IMR-90 (cell line): ENCODE results near the gene GGNBP2. TPM values are rescaled to one million over a fixed set of nuclear protein-coding genes. Genes with fewer than 3 reads are reported as not detected.

Source experiments
- ATAC-seq: fragments of 200-7000 bp; cut with Tn5 transposase; 2 replicates; pipeline ENCODE4 v1.9.1; 2020; ENCODE audit warnings: low read depth, mild to moderate bottlenecking, moderate library complexity
- BruUV-seq: library from RNA; stranded (reverse); fragments of 400-500 nt; replicated peaks from 2 replicates; lab custom pipeline; 2021; lab: Mats Ljungman, UMichigan
- CTCF ChIA-PET: fragments of 300-600 bp; formaldehyde crosslinking; extraction: SDS; loops from one replicate; lab custom pipeline; 2021; ENCODE audit warnings: antibody characterized with exemption; lab: Yijun Ruan, JAX
- POLR2A ChIA-PET: fragments of 300-600 bp; sonication (Branson Sonifier 250); formaldehyde crosslinking; loops from one replicate; lab custom pipeline; 2022; ENCODE audit warnings: antibody characterized with exemption; ENCODE audit not compliant: unreplicated experiment; lab: Charles Lee
- DNase-seq: peaks from one replicate; pipeline ENCODE4 v3.0.0; 2013
- H2AFZ ChIP-seq: replicated peaks from 2 replicates; pipeline ENCODE3; 2013; ENCODE audit warnings: low read length, mild to moderate bottlenecking; ENCODE audit not compliant: poor library complexity
- H2AK5ac ChIP-seq: 2 replicates; pipeline ENCODE4 v1.6.1; 2013; ENCODE audit warnings: low read depth, low read length, inconsistent platforms
- H2AK9ac ChIP-seq: replicated peaks from 2 replicates; pipeline ENCODE3; 2013; ENCODE audit warnings: mild to moderate bottlenecking, low read depth, low read length, moderate library complexity; ENCODE audit not compliant: poor library complexity
- H2BK120ac ChIP-seq: 2 replicates; pipeline ENCODE4 v1.6.1; 2013; ENCODE audit warnings: low read depth, low read length, inconsistent platforms
- H2BK15ac ChIP-seq: 3 replicates; pipeline ENCODE4 v1.6.1; 2013; ENCODE audit warnings: low read depth, low read length, inconsistent platforms
- H2BK20ac ChIP-seq: 2 replicates; pipeline ENCODE4 v1.6.1; 2013; ENCODE audit warnings: low read depth, mild to moderate bottlenecking, inconsistent platforms, low read length, moderate library complexity
- H2BK5ac ChIP-seq: 2 replicates; pipeline ENCODE4 v1.6.1; 2013; ENCODE audit warnings: mild to moderate bottlenecking, low read depth, low read length, inconsistent platforms; ENCODE audit not compliant: poor library complexity, severe bottlenecking
- H3K14ac ChIP-seq: replicated peaks from 2 replicates; pipeline ENCODE4 v1.6.1; 2013; ENCODE audit warnings: low read depth, low read length, inconsistent platforms
- H3K18ac ChIP-seq: 2 replicates; pipeline ENCODE4 v1.6.1; 2013; ENCODE audit warnings: low read depth, low read length, control low read depth
- H3K23ac ChIP-seq: 2 replicates; pipeline ENCODE4 v1.6.1; 2013; ENCODE audit warnings: low read depth, low read length, inconsistent platforms
- H3K27ac ChIP-seq: 2 replicates; pipeline ENCODE4 v1.5.1; 2013; ENCODE audit warnings: mild to moderate bottlenecking, control low read depth, low read length; ENCODE audit not compliant: insufficient read depth
- H3K27me3 ChIP-seq: 2 replicates; pipeline ENCODE4 v1.6.1; 2013; ENCODE audit warnings: low read length; ENCODE audit not compliant: control insufficient read depth, insufficient read depth
- H3K36me3 ChIP-seq: 2 replicates; pipeline ENCODE4 v1.6.1; 2013; ENCODE audit warnings: low read length, mixed read lengths; ENCODE audit not compliant: control insufficient read depth, insufficient read depth
- H3K4ac ChIP-seq: 2 replicates; pipeline ENCODE4 v1.6.1; 2013; ENCODE audit warnings: low read depth, low read length, inconsistent platforms
- H3K4me1 ChIP-seq: 2 replicates; pipeline ENCODE4 v1.6.1; 2013; ENCODE audit warnings: low read length, mixed read lengths; ENCODE audit not compliant: control insufficient read depth, insufficient read depth
- H3K4me2 ChIP-seq: 2 replicates; pipeline ENCODE4 v1.6.1; 2013; ENCODE audit warnings: low read depth, mild to moderate bottlenecking, control low read depth, low read length, moderate library complexity
- H3K4me3 ChIP-seq: 2 replicates; pipeline ENCODE4 v1.5.1; 2013; ENCODE audit warnings: low read depth, mild to moderate bottlenecking, control low read depth, low read length, moderate library complexity; ENCODE audit not compliant: insufficient read depth
- H3K56ac ChIP-seq: 2 replicates; pipeline ENCODE4 v1.6.1; 2013; ENCODE audit warnings: low read length, inconsistent platforms; ENCODE audit not compliant: insufficient read depth; ENCODE audit errors: extremely low read depth
- H3K79me1 ChIP-seq, 2 experiments: 2 replicates each; pipeline ENCODE4 v1.6.1; 2013; ENCODE audit warnings: low read length in 2 of 2, inconsistent platforms in 1 of 2, low read depth in 1 of 2
- H3K9ac ChIP-seq: 2 replicates; pipeline ENCODE4 v1.6.1; 2013; ENCODE audit warnings: low read depth, low read length, control low read depth
- H3K9me1 ChIP-seq: 2 replicates; pipeline ENCODE4 v1.6.1; 2013; ENCODE audit warnings: low read length, inconsistent platforms; ENCODE audit not compliant: insufficient read depth
- H3K9me3 ChIP-seq: 2 replicates; pipeline ENCODE4 v1.6.1; 2013; ENCODE audit warnings: low read length; ENCODE audit not compliant: control insufficient read depth, insufficient read depth
- H4K20me1 ChIP-seq: 2 replicates; pipeline ENCODE4 v1.6.1; 2013; ENCODE audit warnings: low read length, inconsistent platforms; ENCODE audit not compliant: insufficient read depth
- H4K5ac ChIP-seq: 2 replicates; pipeline ENCODE4 v1.6.1; 2013; ENCODE audit warnings: mild to moderate bottlenecking, low read depth, low read length, control low read depth
- H4K8ac ChIP-seq, 2 experiments: 2 replicates each; pipeline ENCODE4 v1.6.1; 2013; ENCODE audit warnings: low read depth in 2 of 2, low read length in 2 of 2, control low read depth in 1 of 2, inconsistent platforms in 1 of 2
- H4K91ac ChIP-seq: 2 replicates; pipeline ENCODE4 v1.6.1; 2013; ENCODE audit warnings: low read depth, low read length, inconsistent platforms; ENCODE audit not compliant: insufficient read depth
- BHLHE40 ChIP-seq: fragments of 150-350 bp; IDR thresholded peaks from 2 replicates; pipeline ENCODE4 v1.6.1; 2016; ENCODE audit warnings: mild to moderate bottlenecking, low read depth, low read length
- CEBPB ChIP-seq: IDR thresholded peaks from 2 replicates; pipeline ENCODE4 v1.6.1; 2012; ENCODE audit warnings: low read depth, low read length, improper control_type of control experiment
- CHD1 ChIP-seq: IDR thresholded peaks from 2 replicates; pipeline ENCODE4 v1.6.1; 2012; ENCODE audit warnings: low read depth, low read length, improper control_type of control experiment
- CTCF ChIP-seq: conservative IDR thresholded peaks from 2 replicates; pipeline ENCODE4 v1.5.1; 2012; ENCODE audit warnings: mild to moderate bottlenecking, low read depth, low read length, improper control_type of control experiment
- FOS ChIP-seq: fragments of 150-350 bp; IDR thresholded peaks from 2 replicates; pipeline ENCODE4 v1.6.1; 2016; ENCODE audit warnings: low read depth, low read length
- MAFK ChIP-seq: IDR thresholded peaks from 2 replicates; pipeline ENCODE4 v1.6.1; 2012; ENCODE audit warnings: low read depth, low read length, improper control_type of control experiment
- MAZ ChIP-seq: IDR thresholded peaks from 2 replicates; pipeline ENCODE4 v1.6.1; 2012; ENCODE audit warnings: low read depth, mild to moderate bottlenecking, low read length, improper control_type of control experiment, moderate library complexity, borderline replicate concordance
- MXI1 ChIP-seq: IDR thresholded peaks from 2 replicates; pipeline ENCODE4 v1.6.1; 2012; ENCODE audit warnings: low read depth, mild to moderate bottlenecking, low read length, moderate library complexity, borderline replicate concordance
- NFE2L2 ChIP-seq: fragments of 150-350 bp; IDR thresholded peaks from 2 replicates; pipeline ENCODE4 v1.6.1; 2016; ENCODE audit warnings: low read depth, mild to moderate bottlenecking, low read length
- POLR2A ChIP-seq: IDR thresholded peaks from 2 replicates; pipeline ENCODE4 v1.6.1; 2012; ENCODE audit warnings: mild to moderate bottlenecking, low read depth, low read length
- RAD21 ChIP-seq: IDR thresholded peaks from 2 replicates; pipeline ENCODE4 v1.6.1; 2012; ENCODE audit warnings: low read length, improper control_type of control experiment
- RCOR1 ChIP-seq: IDR thresholded peaks from 2 replicates; pipeline ENCODE4 v1.6.1; 2012; ENCODE audit warnings: mild to moderate bottlenecking, low read length, improper control_type of control experiment; ENCODE audit not compliant: insufficient replicate concordance
- RFX5 ChIP-seq: IDR thresholded peaks from 2 replicates; pipeline ENCODE4 v1.8.0; 2012; ENCODE audit warnings: low read depth, mild to moderate bottlenecking, low read length, moderate library complexity
- SMC3 ChIP-seq: fragments of 150-350 bp; IDR thresholded peaks from 2 replicates; pipeline ENCODE4 v1.6.1; 2016; ENCODE audit warnings: low read depth, mild to moderate bottlenecking, antibody characterized with exemption, low read length, moderate library complexity
- WGBS, 2 experiments: methylation state at CpG; one replicate each; pipeline versions ENCODE4 v1.1.5 to v1.1.7; 2013; ENCODE audit warnings: missing lambda C conversion rate in 2 of 2; ENCODE audit not compliant: insufficient read length in 1 of 2; ENCODE audit errors: extremely low coverage in 2 of 2; 5-methylcytosine and 5-hydroxymethylcytosine counted together
- dilution Hi-C: fragments of 300-500 bp; cut with HindIII; formaldehyde crosslinking; loops from one replicate; pipeline ENCODE4 v1.14.3; 2018; ENCODE audit warnings: low sequenced_read_pairs; ENCODE audit not compliant: unreplicated experiment
- in situ Hi-C: fragments of 300-500 bp; cut with MboI; formaldehyde crosslinking; loops from 3 replicates; pipeline ENCODE4 v1.14.3; 2019; ENCODE audit warnings: low sequenced_read_pairs, inconsistent platforms, mixed read lengths
- intact Hi-C: fragments of 100-400 bp; cut with micrococcal nuclease; formaldehyde crosslinking; loops from 2 replicates; pipeline ENCODE4 v1.10.0; 2022
- polyA plus RNA-seq, 3 experiments: library from polyadenylated mRNA; depleted of rRNA; stranded (reverse); fragments of >200 nt; gene quantifications; 2 replicates each; pipeline ENCODE4 v1.2.3, GENCODE V29; 2012; ENCODE audit warnings: low replicate concordance in 1 of 3
- total RNA-seq: library from RNA; depleted of rRNA; stranded (reverse); fragments of >200 nt; gene quantifications from 2 replicates; pipeline ENCODE4 v1.2.3, GENCODE V29; 2012
- TF ChIP-seq, protein P1 (sequence below): fragments of 150-350 bp; IDR thresholded peaks from 2 replicates; pipeline ENCODE4 v1.6.1; 2016; ENCODE audit warnings: low read depth, mild to moderate bottlenecking, low read length, moderate library complexity, borderline replicate concordance
- TF ChIP-seq, protein P2 (sequence below): fragments of 150-350 bp; IDR thresholded peaks from 2 replicates; pipeline ENCODE4 v1.6.1; 2017; ENCODE audit warnings: mild to moderate bottlenecking, antibody characterized with exemption, low read length, low read depth

GGNBP2 gene
- total and polyA plus RNA-seq, 2 of the 4 experiments (the other 2 are of a cell fraction), result 40.7 to 56.2 TPM

DNA sequence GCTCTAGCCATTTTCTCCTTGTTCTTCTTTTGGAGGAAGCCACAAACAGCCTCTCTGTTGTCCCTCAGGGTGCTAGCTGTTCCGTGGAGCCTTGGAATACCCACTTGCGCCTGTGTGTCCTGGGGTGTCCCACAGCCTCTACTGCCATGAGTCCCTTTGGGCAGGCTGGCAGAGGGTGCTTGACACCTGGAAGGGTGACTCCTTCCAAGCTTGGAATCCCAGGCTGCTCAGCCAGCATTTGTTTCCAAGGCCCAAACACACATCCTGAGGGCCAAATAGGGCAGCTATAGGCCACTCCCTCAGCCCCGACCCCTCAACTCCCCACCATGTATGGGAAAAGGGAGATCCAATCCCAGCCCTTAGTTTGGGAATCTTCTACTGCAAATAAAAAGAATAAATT is 43.4 kb upstream of the GGNBP2 start:
- in situ Hi-C loops, result no loop called here

More for the DNA sequence above, 43.4 kb upstream of the GGNBP2 start:
- Histone ChIP-seq H4K91ac (no peak overlapping the region), H3K27ac (no peak overlapping the region), H2BK20ac (no peak overlapping the region), H4K20me1 (no peaks in the 10 kb centered on the region), H3K9me3 (no peaks in the 10 kb centered on the region), H2AFZ (no peak overlapping the region), H3K4me3 (no peak overlapping the region), H2AK5ac (no peak overlapping the region), H3K36me3 (peaks cover 55% of the 10 kb centered on the region), H3K79me1 (no peaks in the 10 kb centered on the region), H4K8ac (no peak overlapping the region), H3K27me3 (no peaks in the 10 kb centered on the region), H3K23ac (no peak overlapping the region), H4K5ac (no peak overlapping the region), H3K14ac (no peak overlapping the region), H3K9ac (no peak overlapping the region), H2BK15ac (no peak overlapping the region), H3K4me2 (no peak overlapping the region), H2BK5ac (no peak overlapping the region), H3K4ac (no peak overlapping the region), H3K56ac (no peak overlapping the region), H3K9me1 (no peaks in the 10 kb centered on the region), H2AK9ac (no peak overlapping the region), H3K4me1 (no peaks in the 10 kb centered on the region), H3K18ac (no peak overlapping the region), H2BK120ac (no peak overlapping the region)
- no TSS peak for BruUV-seq
- no peak for TF ChIP-seq FOS
- no peak for TF ChIP-seq POLR2A
- TF ChIP-seq, protein P1, sequence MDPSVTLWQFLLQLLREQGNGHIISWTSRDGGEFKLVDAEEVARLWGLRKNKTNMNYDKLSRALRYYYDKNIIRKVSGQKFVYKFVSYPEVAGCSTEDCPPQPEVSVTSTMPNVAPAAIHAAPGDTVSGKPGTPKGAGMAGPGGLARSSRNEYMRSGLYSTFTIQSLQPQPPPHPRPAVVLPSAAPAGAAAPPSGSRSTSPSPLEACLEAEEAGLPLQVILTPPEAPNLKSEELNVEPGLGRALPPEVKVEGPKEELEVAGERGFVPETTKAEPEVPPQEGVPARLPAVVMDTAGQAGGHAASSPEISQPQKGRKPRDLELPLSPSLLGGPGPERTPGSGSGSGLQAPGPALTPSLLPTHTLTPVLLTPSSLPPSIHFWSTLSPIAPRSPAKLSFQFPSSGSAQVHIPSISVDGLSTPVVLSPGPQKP, result no peak
- no peak for TF ChIP-seq SMC3
- TF ChIP-seq MXI1, result no peak
- no peak for TF ChIP-seq MAFK
- TF ChIP-seq CHD1, result no peak
- no peak for TF ChIP-seq RAD21
- no peak for TF ChIP-seq NFE2L2
- TF ChIP-seq BHLHE40, result no peak
- TF ChIP-seq MAZ, result no peak
- TF ChIP-seq RFX5, result no peak
- no peak for TF ChIP-seq CEBPB
- no peak for TF ChIP-seq RCOR1
- TF ChIP-seq CTCF, result no peak
- TF ChIP-seq, protein P2, sequence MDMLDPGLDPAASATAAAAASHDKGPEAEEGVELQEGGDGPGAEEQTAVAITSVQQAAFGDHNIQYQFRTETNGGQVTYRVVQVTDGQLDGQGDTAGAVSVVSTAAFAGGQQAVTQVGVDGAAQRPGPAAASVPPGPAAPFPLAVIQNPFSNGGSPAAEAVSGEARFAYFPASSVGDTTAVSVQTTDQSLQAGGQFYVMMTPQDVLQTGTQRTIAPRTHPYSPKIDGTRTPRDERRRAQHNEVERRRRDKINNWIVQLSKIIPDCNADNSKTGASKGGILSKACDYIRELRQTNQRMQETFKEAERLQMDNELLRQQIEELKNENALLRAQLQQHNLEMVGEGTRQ, result no peak
- dilution Hi-C loops, result no loop called here
- DNase-seq (no peak), ATAC-seq (no peak)
- ChIA-PET POLR2A (no interaction called here), CTCF (no interaction called here)
- intact Hi-C loops, result no loop called here
- 100% methylated on average over 2 of the region's 3 CpGs; no CpG with 5 or more reads in 1 of the 2 experiments for WGBS, 2 experiments
